ENCODE results near the gene MAP3K20.

Gene MAP3K20

GRCh38 chr2:173075781-173076580 lies at the start of gene MAP3K20:
Gene MAP3K20 (plus strand): TSS chr2:173075846. CDS start chr2:173091032, 15,186 bp downstream.
- H3K4me3 ChIP-seq (ENCODE audit: low read length) = peak within 1 kb of the TSS; percentile 73
- DNase-seq (ENCODE audit: low read depth) = no peak
- TF ChIP-seq CTCF (conservative IDR thresholded peaks at IDR 0.05; ENCODE audit: low read depth, low read length) = peak; percentile 30

- DNase-seq (ENCODE audit: low read depth) = no peak
- no peak overlapping the region for H3K4me3 ChIP-seq (ENCODE audit: low read length)
- no peak for TF ChIP-seq CTCF (conservative IDR thresholded peaks at IDR 0.05; ENCODE audit: low read depth, low read length)
Measured at GRCh38 chr2:173026479-173026878, 49.2 kb upstream of the MAP3K20 start.

GRCh38 chr2:173027181-173028128 lies 48.2 kb upstream of the MAP3K20 start:
- peak; percentile 63 for DNase-seq (ENCODE audit: low read depth)
- H3K4me3 ChIP-seq (ENCODE audit: low read length) = no peak overlapping the region
- TF ChIP-seq CTCF (conservative IDR thresholded peaks at IDR 0.05; ENCODE audit: low read depth, low read length) = peak; percentile 91

GRCh38 chr2:173028141-173028540 lies 47.5 kb upstream of the MAP3K20 start:
- no peak for DNase-seq (ENCODE audit: low read depth)
- no peak for TF ChIP-seq CTCF (conservative IDR thresholded peaks at IDR 0.05; ENCODE audit: low read depth, low read length)
- H3K4me3 ChIP-seq (ENCODE audit: low read length) = no peak overlapping the region

- TF ChIP-seq CTCF (conservative IDR thresholded peaks at IDR 0.05; ENCODE audit: low read depth, low read length) = no peak
- no peak for DNase-seq (ENCODE audit: low read depth)
- no peak overlapping the region for H3K4me3 ChIP-seq (ENCODE audit: low read length)
Measured at GRCh38 chr2:173028671-173029070, 47.0 kb upstream of the MAP3K20 start.

- H3K4me3 ChIP-seq (ENCODE audit: low read length) = no peak overlapping the region
- DNase-seq (ENCODE audit: low read depth) = no peak
- TF ChIP-seq CTCF (conservative IDR thresholded peaks at IDR 0.05; ENCODE audit: low read depth, low read length) = no peak
Measured at GRCh38 chr2:173030561-173031490, 44.8 kb upstream of the MAP3K20 start.

All from retinal pigment epithelial cell (primary cell).